Neutrophil (primary cell): ENCODE data around the gene TEPSIN.

Source experiments
- H3K27ac ChIP-seq: fragments of 200-600 bp; sonication (generic); 2 replicates; pipeline ENCODE4 v1.5.1; 2016; ENCODE audit warnings: mild to moderate bottlenecking, moderate library complexity
- H3K27me3 ChIP-seq: fragments of 200-600 bp; sonication (generic); 2 replicates; pipeline ENCODE4 v1.6.0; 2016; ENCODE audit warnings: mild to moderate bottlenecking
- H3K36me3 ChIP-seq: fragments of 200-600 bp; sonication (generic); 2 replicates; pipeline ENCODE4 v1.5.1; 2017
- H3K4me1 ChIP-seq, 2 experiments: fragments of 200-600 bp in 1 of 2; sonication (generic) in 1 of 2; 1 replicate in 1 of 2; 2 replicates in 1 of 2; pipeline versions ENCODE4 v1.5.1 to v1.6.1; 2013 to 2016; ENCODE audit warnings: low read depth in 1 of 2, low read length in 1 of 2, mild to moderate bottlenecking in 1 of 2, moderate library complexity in 1 of 2; ENCODE audit not compliant: control insufficient read depth in 1 of 2, insufficient read depth in 1 of 2
- H3K4me3 ChIP-seq, 2 experiments: fragments of 200-600 bp in 1 of 2; sonication (generic) in 1 of 2; 1 replicate in 1 of 2; 2 replicates in 1 of 2; pipeline ENCODE4 v1.5.1; 2013 to 2016; ENCODE audit warnings: low read depth in 1 of 2, low read length in 1 of 2, mild to moderate bottlenecking in 1 of 2, moderate library complexity in 1 of 2
- H3K9me3 ChIP-seq: fragments of 200-600 bp; sonication (generic); 2 replicates; pipeline ENCODE4 v1.5.1; 2016
- TF ChIP-seq, protein P1 (sequence below): fragments of 200-600 bp; sonication (generic); IDR thresholded peaks from 2 replicates; pipeline ENCODE4 v1.5.1; 2016; ENCODE audit warnings: antibody characterized with exemption

TEPSIN gene, protein sequence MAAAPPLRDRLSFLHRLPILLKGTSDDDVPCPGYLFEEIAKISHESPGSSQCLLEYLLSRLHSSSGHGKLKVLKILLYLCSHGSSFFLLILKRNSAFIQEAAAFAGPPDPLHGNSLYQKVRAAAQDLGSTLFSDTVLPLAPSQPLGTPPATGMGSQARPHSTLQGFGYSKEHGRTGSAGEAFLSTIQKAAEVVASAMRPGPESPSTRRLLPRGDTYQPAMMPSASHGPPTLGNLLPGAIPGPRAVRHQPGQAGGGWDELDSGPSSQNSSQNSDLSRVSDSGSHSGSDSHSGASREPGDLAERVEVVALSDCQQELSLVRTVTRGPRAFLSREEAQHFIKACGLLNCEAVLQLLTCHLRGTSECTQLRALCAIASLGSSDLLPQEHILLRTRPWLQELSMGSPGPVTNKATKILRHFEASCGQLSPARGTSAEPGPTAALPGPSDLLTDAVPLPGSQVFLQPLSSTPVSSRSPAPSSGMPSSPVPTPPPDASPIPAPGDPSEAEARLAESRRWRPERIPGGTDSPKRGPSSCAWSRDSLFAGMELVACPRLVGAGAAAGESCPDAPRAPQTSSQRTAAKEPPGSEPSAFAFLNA

DNA sequence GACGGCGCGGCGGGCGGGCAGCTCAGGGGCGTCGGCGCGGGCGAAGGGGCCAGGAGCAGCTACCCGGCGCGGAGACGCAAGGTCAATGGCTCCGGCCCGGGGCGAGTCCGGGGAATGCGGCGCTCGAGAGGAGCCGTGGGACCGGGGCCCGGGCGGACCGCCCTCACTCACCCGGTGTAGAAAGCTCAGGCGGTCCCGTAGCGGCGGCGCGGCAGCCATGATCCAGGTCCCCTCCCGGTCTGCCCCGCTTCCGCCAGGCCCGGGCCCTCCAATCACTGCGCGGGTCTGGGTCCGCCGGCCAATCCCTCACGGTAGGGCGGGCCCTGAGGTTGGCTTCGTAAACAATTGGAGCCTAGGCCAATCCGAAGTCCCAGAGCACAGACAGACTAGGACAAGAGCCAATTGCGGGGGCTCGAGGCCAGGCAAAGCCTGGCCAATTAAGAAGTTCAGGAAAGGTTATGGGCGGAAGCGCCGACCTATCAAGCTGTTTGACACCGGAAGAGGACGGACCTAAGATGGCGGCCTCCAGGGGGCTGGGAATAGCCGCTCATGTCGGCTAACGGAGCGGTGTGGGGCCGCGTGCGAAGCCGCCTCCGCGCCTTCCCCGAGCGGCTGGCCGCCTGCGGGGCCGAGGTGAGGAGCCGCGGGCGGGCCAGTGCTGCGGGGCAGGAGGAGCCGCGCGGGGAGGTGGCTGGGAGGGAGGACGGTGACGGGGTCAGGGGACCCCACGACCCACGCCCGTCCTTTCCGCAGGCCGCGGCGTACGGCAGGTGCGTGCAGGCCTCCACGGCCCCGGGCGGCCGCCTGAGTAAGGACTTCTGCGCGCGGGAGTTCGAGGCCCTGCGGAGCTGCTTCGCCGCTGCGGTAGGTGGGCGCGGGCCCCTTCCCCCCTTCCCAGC is at the start of gene TEPSIN, which contains the start of gene NDUFAF8:
Gene TEPSIN, minus strand, starts transcription at position 241 of the 899 bp plus-strand sequence. Its CDS starts 22 bp downstream, at position 219.
Gene NDUFAF8, plus strand, starts transcription at position 504 of the 899 bp plus-strand sequence. Its CDS starts 46 bp downstream, at position 550.
- Histone ChIP-seq H3K36me3 (peaks cover 30% of the 10 kb centered on the region), H3K4me1 (peaks cover 26 to 30% of the 10 kb centered on the region in 2 experiments)
- TF ChIP-seq, protein P1, sequence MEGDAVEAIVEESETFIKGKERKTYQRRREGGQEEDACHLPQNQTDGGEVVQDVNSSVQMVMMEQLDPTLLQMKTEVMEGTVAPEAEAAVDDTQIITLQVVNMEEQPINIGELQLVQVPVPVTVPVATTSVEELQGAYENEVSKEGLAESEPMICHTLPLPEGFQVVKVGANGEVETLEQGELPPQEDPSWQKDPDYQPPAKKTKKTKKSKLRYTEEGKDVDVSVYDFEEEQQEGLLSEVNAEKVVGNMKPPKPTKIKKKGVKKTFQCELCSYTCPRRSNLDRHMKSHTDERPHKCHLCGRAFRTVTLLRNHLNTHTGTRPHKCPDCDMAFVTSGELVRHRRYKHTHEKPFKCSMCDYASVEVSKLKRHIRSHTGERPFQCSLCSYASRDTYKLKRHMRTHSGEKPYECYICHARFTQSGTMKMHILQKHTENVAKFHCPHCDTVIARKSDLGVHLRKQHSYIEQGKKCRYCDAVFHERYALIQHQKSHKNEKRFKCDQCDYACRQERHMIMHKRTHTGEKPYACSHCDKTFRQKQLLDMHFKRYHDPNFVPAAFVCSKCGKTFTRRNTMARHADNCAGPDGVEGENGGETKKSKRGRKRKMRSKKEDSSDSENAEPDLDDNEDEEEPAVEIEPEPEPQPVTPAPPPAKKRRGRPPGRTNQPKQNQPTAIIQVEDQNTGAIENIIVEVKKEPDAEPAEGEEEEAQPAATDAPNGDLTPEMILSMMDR: peak; percentile 23

DNA sequence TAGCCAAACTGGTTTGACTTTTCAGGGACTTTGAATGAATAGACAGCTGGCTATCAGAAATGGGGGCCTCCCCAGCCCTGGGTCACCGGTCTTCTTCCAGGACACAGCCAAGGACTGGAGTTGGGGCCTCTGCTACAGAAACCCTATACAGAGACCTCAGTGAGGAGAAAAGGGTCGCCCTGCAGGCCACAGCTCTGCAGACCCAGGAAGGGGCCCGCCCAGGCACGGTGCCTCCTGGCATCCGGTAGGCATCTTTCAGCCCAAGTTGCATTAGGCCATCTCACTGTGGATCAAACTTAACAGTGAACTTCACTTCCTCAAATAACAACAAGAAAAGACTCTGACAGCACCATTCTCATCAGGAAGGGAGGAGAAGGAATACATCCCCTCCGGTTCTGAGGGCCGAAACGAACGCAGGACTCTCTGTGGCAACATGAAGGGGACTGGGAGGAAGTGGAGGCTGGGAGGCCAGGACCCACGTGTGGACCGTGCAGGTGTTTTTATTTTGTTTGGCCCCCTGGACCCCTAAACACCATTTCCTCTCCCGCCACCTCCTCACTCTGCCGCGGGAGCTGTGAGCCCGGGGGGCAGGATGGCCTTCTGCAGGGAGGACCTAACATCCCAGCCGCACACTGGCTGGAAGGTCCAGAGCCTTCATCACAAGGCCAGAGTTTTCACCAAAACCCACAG is 49.0 kb upstream of the TEPSIN start:
- Histone ChIP-seq H3K27me3 (no peaks in the 10 kb centered on the region), H3K36me3 (peaks cover 19% of the 10 kb centered on the region), H3K4me3 (peak overlapping the region in 1 of 2 experiments; percentile 58), H3K4me1 (peaks cover 68 to 85% of the 10 kb centered on the region in 2 experiments), H3K9me3 (no peaks in the 10 kb centered on the region), H3K27ac (peak overlapping the region; percentile 93)
- TF ChIP-seq, protein P1: no peak

More for the DNA sequence above, at the start of gene TEPSIN, which contains the start of gene NDUFAF8:
- Histone ChIP-seq H3K27me3 (no peaks in the 10 kb centered on the region), H3K9me3 (no peaks in the 10 kb centered on the region), H3K27ac (peak within 1 kb of the TSS; percentile 83), H3K4me3 (peak within 1 kb of the TSS; percentile 94 to 99)

DNA sequence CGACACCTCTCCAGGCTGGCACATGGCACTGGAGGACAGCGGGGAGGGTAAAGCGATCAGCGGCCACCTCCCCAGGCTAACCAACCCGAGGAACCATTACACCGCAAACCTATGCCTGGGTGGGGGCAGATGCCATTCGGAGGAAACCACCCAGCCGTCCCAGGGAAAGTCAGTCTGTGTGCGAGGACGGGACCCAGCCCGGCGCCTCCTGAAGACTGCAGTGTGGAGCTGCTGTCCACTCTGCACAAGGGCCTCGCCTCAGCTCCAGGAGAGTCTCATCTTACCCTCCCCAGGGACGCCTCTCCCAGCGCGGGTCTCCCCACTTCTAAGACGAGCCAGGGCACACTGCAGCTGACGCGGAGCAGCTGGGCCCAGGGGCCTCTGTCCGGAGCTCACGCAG is 48.3 kb upstream of the TEPSIN start:
- Histone ChIP-seq H3K9me3 (no peaks in the 10 kb centered on the region), H3K4me1 (peaks cover 64 to 78% of the 10 kb centered on the region in 2 experiments), H3K4me3 (peak overlapping the region; percentile 12 to 58), H3K27me3 (no peaks in the 10 kb centered on the region), H3K36me3 (peaks cover 26% of the 10 kb centered on the region), H3K27ac (peak overlapping the region; percentile 93)
- TF ChIP-seq, protein P1: no peak

DNA sequence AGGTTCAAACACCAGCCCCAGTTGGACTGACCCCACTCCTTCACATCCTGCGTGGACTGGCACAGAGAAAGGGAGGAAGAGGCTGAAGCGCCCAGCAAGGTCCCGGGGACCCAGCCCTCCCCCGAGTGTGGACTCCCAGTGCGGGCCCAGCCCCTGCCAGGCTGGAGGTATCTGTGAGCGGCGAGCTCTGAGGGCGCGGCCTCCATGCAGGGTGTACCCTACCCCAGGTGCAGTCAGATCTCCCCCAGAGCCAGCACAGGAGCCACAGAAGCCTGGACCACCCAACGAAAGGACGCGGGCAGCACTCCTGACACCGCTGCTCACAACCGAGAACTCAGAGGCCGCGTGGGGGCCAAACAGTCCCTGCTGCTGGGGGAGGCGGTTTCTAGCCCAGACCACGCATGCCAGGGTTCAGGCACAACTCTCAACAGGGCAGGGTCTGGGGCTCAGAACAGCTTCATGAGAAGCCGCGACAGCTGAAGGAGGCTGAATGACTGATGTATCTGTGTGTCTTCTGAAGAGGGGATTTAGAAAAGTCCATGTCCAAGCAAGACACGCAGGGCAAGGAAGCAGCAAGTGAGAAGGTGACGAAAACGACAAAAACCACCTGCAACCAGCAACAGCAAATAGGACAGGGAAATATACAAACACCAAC is 47.8 kb upstream of the TEPSIN start:
- Histone ChIP-seq H3K4me3 (peak overlapping the region; percentile 57 to 58), H3K9me3 (no peaks in the 10 kb centered on the region), H3K4me1 (peaks cover 58 to 73% of the 10 kb centered on the region in 2 experiments), H3K36me3 (peaks cover 31% of the 10 kb centered on the region), H3K27ac (peak overlapping the region; percentile 93), H3K27me3 (no peaks in the 10 kb centered on the region)
- TF ChIP-seq, protein P1: no peak
